ENCODE measurements around the gene CA9. TPM values are rescaled to one million over a fixed set of nuclear protein-coding genes. Genes with fewer than 3 reads are reported as not detected.

The CA9 gene
- total RNA-seq, 2 experiments from 2014 or later = not detected

- Mint-ChIP-seq H3K27me3 (no peaks in the 10 kb centered on the region), H3K9me3 (no peaks in the 10 kb centered on the region), H3K27ac (no peak overlapping the region), H3K4me1 (ENCODE audit: low read depth) (no peaks in the 10 kb centered on the region), H3K36me3 (ENCODE audit: low read depth) (peaks cover 93% of the 10 kb centered on the region), H3K4me3 (no peak overlapping the region)
- intact Hi-C loops (cut with DNase I, micrococcal nuclease) = no loop called here
- Histone ChIP-seq H3K27me3 (ENCODE audit: control insufficient read depth in 1 of 2, insufficient read depth in 2 of 2, low read length in 2 of 2) (no peaks in the 10 kb centered on the region), H3K4me1 (ENCODE audit: insufficient read depth, low read length) (no peaks in the 10 kb centered on the region), H3K9me3 (ENCODE audit: control insufficient read depth in 1 of 2, insufficient read depth in 1 of 2, low read length in 2 of 2) (no peaks in the 10 kb centered on the region), H3K4me3 (ENCODE audit: low read length) (no peak overlapping the region), H3K36me3 (ENCODE audit: insufficient read depth, low read length) (peaks cover 94% of the 10 kb centered on the region), H3K27ac (ENCODE audit: low read depth in 1 of 2, low read length in 2 of 2) (no peak overlapping the region)
- CTCF ChIA-PET = interaction anchor here (1.0 kb wide), 1 partner anchor 24 kb away, joined by 3 read pairs; no protein-coding TSS in a partner anchor
- ATAC-seq (ENCODE audit: poor library complexity) = no peak
- POLR2A ChIA-PET = no interaction called here
- TF ChIP-seq CTCF (IDR thresholded peaks at IDR 0.05) = no peak
- DNase-seq = no peak
Observed at GRCh38 chr9:35714579-35715252, 41.0 kb downstream of the CA9 start.

- ATAC-seq (ENCODE audit: poor library complexity) (no peak), DNase-seq (no peak)
- Mint-ChIP-seq H3K27ac (no peak overlapping the region), H3K36me3 (ENCODE audit: low read depth) (peaks cover 96% of the 10 kb centered on the region), H3K27me3 (no peaks in the 10 kb centered on the region), H3K9me3 (no peaks in the 10 kb centered on the region), H3K4me3 (no peak overlapping the region), H3K4me1 (ENCODE audit: low read depth) (no peaks in the 10 kb centered on the region)
- no peak overlapping the region for H3K27ac ChIP-seq (ENCODE audit: low read depth in 1 of 2, low read length in 2 of 2)
- H3K27me3 ChIP-seq (ENCODE audit: control insufficient read depth in 1 of 2, insufficient read depth in 2 of 2, low read length in 2 of 2) = no peaks in the 10 kb centered on the region
- TF ChIP-seq CTCF (IDR thresholded peaks at IDR 0.05) = no peak
- intact Hi-C loops (cut with DNase I, micrococcal nuclease) = no loop called here
- no peak overlapping the region for H3K4me3 ChIP-seq (ENCODE audit: low read length)
- ChIA-PET CTCF (interaction anchor here (0.5 kb wide), 1 partner anchor 49 kb away, joined by 3 read pairs; no protein-coding TSS in a partner anchor), POLR2A (interaction anchor here (1.4 to 1.8 kb wide), 2 partner anchors 11 to 15 kb away, joined by 3 to 5 read pairs; partner anchors contain the start of gene TLN1)
- no peaks in the 10 kb centered on the region for H3K9me3 ChIP-seq (ENCODE audit: control insufficient read depth in 1 of 2, insufficient read depth in 1 of 2, low read length in 2 of 2)
- no peaks in the 10 kb centered on the region for H3K4me1 ChIP-seq (ENCODE audit: insufficient read depth, low read length)
- peaks cover 97% of the 10 kb centered on the region for H3K36me3 ChIP-seq (ENCODE audit: insufficient read depth, low read length)
Observed at GRCh38 chr9:35716230-35716629, 42.5 kb downstream of the CA9 start.

GRCh38 chr9:35717132-35717870 lies 43.6 kb downstream of the CA9 start:
- DNase-seq (no peak), ATAC-seq (ENCODE audit: poor library complexity) (no peak)
- Mint-ChIP-seq H3K27ac (no peak overlapping the region), H3K27me3 (no peaks in the 10 kb centered on the region), H3K9me3 (no peaks in the 10 kb centered on the region), H3K36me3 (ENCODE audit: low read depth) (peaks cover 98% of the 10 kb centered on the region), H3K4me3 (no peak overlapping the region), H3K4me1 (ENCODE audit: low read depth) (no peaks in the 10 kb centered on the region)
- no peak for TF ChIP-seq CTCF (IDR thresholded peaks at IDR 0.05)
- no peak overlapping the region for H3K27ac ChIP-seq (ENCODE audit: low read depth in 1 of 2, low read length in 2 of 2)
- H3K9me3 ChIP-seq (ENCODE audit: control insufficient read depth in 1 of 2, insufficient read depth in 1 of 2, low read length in 2 of 2) = no peaks in the 10 kb centered on the region
- peaks cover 97% of the 10 kb centered on the region for H3K36me3 ChIP-seq (ENCODE audit: insufficient read depth, low read length)
- ChIA-PET CTCF (interaction anchor here (1.0 to 1.2 kb wide), 2 partner anchors 11 to 21 kb away, joined by 3 to 4 read pairs; no protein-coding TSS in a partner anchor), POLR2A (interaction anchor here (1.4 to 1.8 kb wide), 2 partner anchors 10 to 14 kb away, joined by 3 to 5 read pairs; partner anchors contain the start of gene TLN1)
- no peak overlapping the region for H3K4me3 ChIP-seq (ENCODE audit: low read length)
- intact Hi-C loops (cut with DNase I, micrococcal nuclease) = no loop called here
- H3K4me1 ChIP-seq (ENCODE audit: insufficient read depth, low read length) = no peaks in the 10 kb centered on the region
- no peaks in the 10 kb centered on the region for H3K27me3 ChIP-seq (ENCODE audit: control insufficient read depth in 1 of 2, insufficient read depth in 2 of 2, low read length in 2 of 2)
